ENCODE measurements around the gene AASS.

The AASS gene

GRCh38 chr7:122082670-122083069, 61.4 kb downstream of the AASS start:
- no peaks in the 10 kb centered on the region for H3K4me1 ChIP-seq (ENCODE audit: control extremely low read depth in 1 of 4, control insufficient read depth in 4 of 4, insufficient read depth in 4 of 4, low read length in 3 of 4)
- ChIA-PET CTCF (interaction anchor here (1.6 kb wide), 1 partner anchor 8 kb away, joined by 3 read pairs; no protein-coding TSS in a partner anchor), POLR2A (no interaction called here)
- H3K36me3 ChIP-seq (ENCODE audit: control insufficient read depth in 4 of 4, insufficient read depth in 4 of 4, low read length in 3 of 4) = peaks cover 0 to 34% (median 9%) of the 10 kb centered on the region in 4 experiments
- WGBS (ENCODE audit: insufficient coverage) = no CpG with 5 or more reads among the region's 2 CpGs
- H3K9me3 ChIP-seq (ENCODE audit: control extremely low read depth in 1 of 5, control insufficient read depth in 4 of 5, insufficient read depth in 2 of 5, low read depth in 1 of 5, low read length in 4 of 5) = no peaks in the 10 kb centered on the region
- H3K27me3 ChIP-seq (replicated peaks in 2 of 5; ENCODE audit: control insufficient read depth in 4 of 5, insufficient read depth in 5 of 5, low read length in 4 of 5) = no peaks in the 10 kb centered on the region
- no peak for DNase-seq
- H3K4me3 ChIP-seq (ENCODE audit: control insufficient read depth in 1 of 7, extremely low read depth in 1 of 7, insufficient read depth in 4 of 7, low read depth in 2 of 7, low read length in 6 of 7) = no peak overlapping the region
- no peak overlapping the region for H3K27ac ChIP-seq (ENCODE audit: insufficient read depth in 1 of 2, low read depth in 1 of 2, low read length in 2 of 2, poor library complexity in 1 of 2, severe bottlenecking in 2 of 2)

- POLR2A ChIA-PET = interaction anchor here (0.6 kb wide), 1 partner anchor 1643 kb away, joined by 3 read pairs; no protein-coding TSS in a partner anchor
- H3K27me3 ChIP-seq (replicated peaks in 2 of 5; ENCODE audit: control insufficient read depth in 4 of 5, insufficient read depth in 5 of 5, low read length in 4 of 5) = no peaks in the 10 kb centered on the region
- CTCF ChIA-PET = interaction anchor here (1.6 to 2.0 kb wide), 2 partner anchors 8 to 11 kb away, joined by 3 to 8 read pairs; no protein-coding TSS in a partner anchor
- no peak overlapping the region for H3K27ac ChIP-seq (ENCODE audit: insufficient read depth in 1 of 2, low read depth in 1 of 2, low read length in 2 of 2, poor library complexity in 1 of 2, severe bottlenecking in 2 of 2)
- H3K9me3 ChIP-seq (ENCODE audit: control extremely low read depth in 1 of 5, control insufficient read depth in 4 of 5, insufficient read depth in 2 of 5, low read depth in 1 of 5, low read length in 4 of 5) = no peaks in the 10 kb centered on the region
- H3K36me3 ChIP-seq (ENCODE audit: control insufficient read depth in 4 of 4, insufficient read depth in 4 of 4, low read length in 3 of 4) = peaks cover 0 to 39% (median 13%) of the 10 kb centered on the region in 4 experiments
- no peak overlapping the region for H3K4me3 ChIP-seq (ENCODE audit: control insufficient read depth in 1 of 7, extremely low read depth in 1 of 7, insufficient read depth in 4 of 7, low read depth in 2 of 7, low read length in 6 of 7)
- no peaks in the 10 kb centered on the region for H3K4me1 ChIP-seq (ENCODE audit: control extremely low read depth in 1 of 4, control insufficient read depth in 4 of 4, insufficient read depth in 4 of 4, low read length in 3 of 4)
- DNase-seq = no peak
Observed at GRCh38 chr7:122082160-122082559, 61.9 kb downstream of the AASS start.

GRCh38 chr7:122073635-122074034, 70.4 kb downstream of the AASS start:
- peaks cover 0 to 3% (median 0%) of the 10 kb centered on the region in 5 experiments for H3K9me3 ChIP-seq (ENCODE audit: control extremely low read depth in 1 of 5, control insufficient read depth in 4 of 5, insufficient read depth in 2 of 5, low read depth in 1 of 5, low read length in 4 of 5)
- H3K36me3 ChIP-seq (ENCODE audit: control insufficient read depth in 4 of 4, insufficient read depth in 4 of 4, low read length in 3 of 4) = peaks cover 0 to 28% (median 11%) of the 10 kb centered on the region in 4 experiments
- no peak overlapping the region for H3K27ac ChIP-seq (ENCODE audit: insufficient read depth in 1 of 2, low read depth in 1 of 2, low read length in 2 of 2, poor library complexity in 1 of 2, severe bottlenecking in 2 of 2)
- ChIA-PET CTCF (no interaction called here), POLR2A (no interaction called here)
- no peaks in the 10 kb centered on the region for H3K4me1 ChIP-seq (ENCODE audit: control extremely low read depth in 1 of 4, control insufficient read depth in 4 of 4, insufficient read depth in 4 of 4, low read length in 3 of 4)
- no CpG with 5 or more reads among the region's 3 CpGs for WGBS (ENCODE audit: insufficient coverage)
- no peak for DNase-seq
- H3K27me3 ChIP-seq (replicated peaks in 2 of 5; ENCODE audit: control insufficient read depth in 4 of 5, insufficient read depth in 5 of 5, low read length in 4 of 5) = no peaks in the 10 kb centered on the region
- H3K4me3 ChIP-seq (ENCODE audit: control insufficient read depth in 1 of 7, extremely low read depth in 1 of 7, insufficient read depth in 4 of 7, low read depth in 2 of 7, low read length in 6 of 7) = no peak overlapping the region

- CTCF ChIA-PET = no interaction called here
Observed at GRCh38 chr7:122072924-122073599, 71.0 kb downstream of the AASS start.

GRCh38 chr7:122072272-122072671, 71.8 kb downstream of the AASS start:
- ChIA-PET POLR2A (no interaction called here), CTCF (no interaction called here)
- peaks cover 0 to 16% (median 3%) of the 10 kb centered on the region in 4 experiments for H3K36me3 ChIP-seq (ENCODE audit: control insufficient read depth in 4 of 4, insufficient read depth in 4 of 4, low read length in 3 of 4)
- peaks cover 0 to 3% (median 0%) of the 10 kb centered on the region in 5 experiments for H3K9me3 ChIP-seq (ENCODE audit: control extremely low read depth in 1 of 5, control insufficient read depth in 4 of 5, insufficient read depth in 2 of 5, low read depth in 1 of 5, low read length in 4 of 5)
- no peaks in the 10 kb centered on the region for H3K27me3 ChIP-seq (replicated peaks in 2 of 5; ENCODE audit: control insufficient read depth in 4 of 5, insufficient read depth in 5 of 5, low read length in 4 of 5)
- whole genome bisulfite sequencing (ENCODE audit: insufficient coverage) = no CpG with 5 or more reads among the region's 2 CpGs
- no peak for DNase-seq
- no peak overlapping the region for H3K27ac ChIP-seq (ENCODE audit: insufficient read depth in 1 of 2, low read depth in 1 of 2, low read length in 2 of 2, poor library complexity in 1 of 2, severe bottlenecking in 2 of 2)
- no peak overlapping the region for H3K4me3 ChIP-seq (ENCODE audit: control insufficient read depth in 1 of 7, extremely low read depth in 1 of 7, insufficient read depth in 4 of 7, low read depth in 2 of 7, low read length in 6 of 7)
- no peaks in the 10 kb centered on the region for H3K4me1 ChIP-seq (ENCODE audit: control extremely low read depth in 1 of 4, control insufficient read depth in 4 of 4, insufficient read depth in 4 of 4, low read length in 3 of 4)

More at GRCh38 chr7:122072924-122073599, 71.0 kb downstream of the AASS start:
- DNase-seq = no peak
- no CpG with 5 or more reads among the region's 6 CpGs for WGBS (ENCODE audit: insufficient coverage)
- Histone ChIP-seq H3K4me3 (ENCODE audit: control insufficient read depth in 1 of 7, extremely low read depth in 1 of 7, insufficient read depth in 4 of 7, low read depth in 2 of 7, low read length in 6 of 7) (no peak overlapping the region), H3K9me3 (ENCODE audit: control extremely low read depth in 1 of 5, control insufficient read depth in 4 of 5, insufficient read depth in 2 of 5, low read depth in 1 of 5, low read length in 4 of 5) (peaks cover 0 to 3% (median 0%) of the 10 kb centered on the region in 5 experiments), H3K4me1 (ENCODE audit: control extremely low read depth in 1 of 4, control insufficient read depth in 4 of 4, insufficient read depth in 4 of 4, low read length in 3 of 4) (no peaks in the 10 kb centered on the region), H3K27ac (ENCODE audit: insufficient read depth in 1 of 2, low read depth in 1 of 2, low read length in 2 of 2, poor library complexity in 1 of 2, severe bottlenecking in 2 of 2) (no peak overlapping the region), H3K36me3 (ENCODE audit: control insufficient read depth in 4 of 4, insufficient read depth in 4 of 4, low read length in 3 of 4) (peaks cover 0 to 24% (median 9%) of the 10 kb centered on the region in 4 experiments), H3K27me3 (replicated peaks in 2 of 5; ENCODE audit: control insufficient read depth in 4 of 5, insufficient read depth in 5 of 5, low read length in 4 of 5) (no peaks in the 10 kb centered on the region)
- POLR2A ChIA-PET = no interaction called here

GRCh38 chr7:122070834-122071233, 73.2 kb downstream of the AASS start:
- ChIA-PET POLR2A (no interaction called here), CTCF (no interaction called here)
- H3K27ac ChIP-seq (ENCODE audit: insufficient read depth in 1 of 2, low read depth in 1 of 2, low read length in 2 of 2, poor library complexity in 1 of 2, severe bottlenecking in 2 of 2) = no peak overlapping the region
- 100% methylated on average over 1 of the region's 3 CpGs for WGBS (ENCODE audit: insufficient coverage)
- H3K4me3 ChIP-seq (ENCODE audit: control insufficient read depth in 1 of 7, extremely low read depth in 1 of 7, insufficient read depth in 4 of 7, low read depth in 2 of 7, low read length in 6 of 7) = no peak overlapping the region
- H3K36me3 ChIP-seq (ENCODE audit: control insufficient read depth in 4 of 4, insufficient read depth in 4 of 4, low read length in 3 of 4) = peaks cover 0 to 7% (median 0%) of the 10 kb centered on the region in 4 experiments
- no peak for DNase-seq
- H3K27me3 ChIP-seq (replicated peaks in 2 of 5; ENCODE audit: control insufficient read depth in 4 of 5, insufficient read depth in 5 of 5, low read length in 4 of 5) = no peaks in the 10 kb centered on the region
- H3K9me3 ChIP-seq (ENCODE audit: control extremely low read depth in 1 of 5, control insufficient read depth in 4 of 5, insufficient read depth in 2 of 5, low read depth in 1 of 5, low read length in 4 of 5) = peaks cover 0 to 3% (median 0%) of the 10 kb centered on the region in 5 experiments
- H3K4me1 ChIP-seq (ENCODE audit: control extremely low read depth in 1 of 4, control insufficient read depth in 4 of 4, insufficient read depth in 4 of 4, low read length in 3 of 4) = no peaks in the 10 kb centered on the region

GRCh38 chr7:122070062-122070461, 74.0 kb downstream of the AASS start:
- H3K36me3 ChIP-seq (ENCODE audit: control insufficient read depth in 4 of 4, insufficient read depth in 4 of 4, low read length in 3 of 4) = peaks cover 0 to 3% (median 0%) of the 10 kb centered on the region in 4 experiments
- H3K9me3 ChIP-seq (ENCODE audit: control extremely low read depth in 1 of 5, control insufficient read depth in 4 of 5, insufficient read depth in 2 of 5, low read depth in 1 of 5, low read length in 4 of 5) = peaks cover 0 to 3% (median 0%) of the 10 kb centered on the region in 5 experiments
- WGBS (ENCODE audit: insufficient coverage) = 100% methylated on average over 1 of the region's 1 CpG
- no peaks in the 10 kb centered on the region for H3K27me3 ChIP-seq (replicated peaks in 2 of 5; ENCODE audit: control insufficient read depth in 4 of 5, insufficient read depth in 5 of 5, low read length in 4 of 5)
- no peak overlapping the region for H3K4me3 ChIP-seq (ENCODE audit: control insufficient read depth in 1 of 7, extremely low read depth in 1 of 7, insufficient read depth in 4 of 7, low read depth in 2 of 7, low read length in 6 of 7)
- ChIA-PET CTCF (no interaction called here), POLR2A (no interaction called here)
- no peaks in the 10 kb centered on the region for H3K4me1 ChIP-seq (ENCODE audit: control extremely low read depth in 1 of 4, control insufficient read depth in 4 of 4, insufficient read depth in 4 of 4, low read length in 3 of 4)
- DNase-seq = no peak
- H3K27ac ChIP-seq (ENCODE audit: insufficient read depth in 1 of 2, low read depth in 1 of 2, low read length in 2 of 2, poor library complexity in 1 of 2, severe bottlenecking in 2 of 2) = no peak overlapping the region
